ENCODE data around the gene TCF7.

GRCh38 chr5:134145041-134145757, 30.7 kb downstream of the TCF7 start:
- TF ChIP-seq EP300 (conservative IDR thresholded peaks at IDR 0.05; ENCODE audit: poor library complexity, severe bottlenecking) (no peak), EZH2 (IDR thresholded peaks at IDR 0.05; ENCODE audit: borderline replicate concordance, insufficient read depth, low read length, poor library complexity, severe bottlenecking) (no peak), CTCF (IDR thresholded peaks at IDR 0.05; ENCODE audit: poor library complexity, severe bottlenecking) (no peak), SMC3 (conservative IDR thresholded peaks at IDR 0.05; ENCODE audit: poor library complexity) (no peak), MXI1 (conservative IDR thresholded peaks at IDR 0.05; ENCODE audit: poor library complexity, severe bottlenecking) (no peak)
